Spleen (tissue), 7 donors: ENCODE data around the gene TBL1XR1.

ENCODE experiments used
- POLR2A ChIP-seq, 3 donors: fragments of 450-650 bp; IDR thresholded peaks; one replicate each; pipeline ENCODE4 v1.5.1; 2017; ENCODE audit warnings: antibody characterized with exemption in 3 of 3, mild to moderate bottlenecking in 1 of 3
- POLR2AphosphoS5 ChIP-seq, 3 donors: sonication (generic); formaldehyde crosslinking; IDR thresholded peaks; one replicate each; pipeline ENCODE4 v1.5.1; 2017; ENCODE audit warnings: antibody characterized with exemption in 3 of 3
- TF ChIP-seq, protein P1 (sequence below), 11 experiments: fragments of 200-600 bp in 7 of 11; fragments of 450-650 bp in 4 of 11; sonication (generic) in 4 of 11; IDR thresholded peaks in 8 of 11; conservative IDR thresholded peaks in 3 of 11; 1 replicate in 7 of 11; 2 replicates in 4 of 11; pipeline versions ENCODE4 v1.4.0 to v1.8.0; 2016 to 2021; ENCODE audit warnings: antibody characterized with exemption in 11 of 11, inconsistent platforms in 4 of 11, mild to moderate bottlenecking in 1 of 11
- donor health status: DM: no; HTN: no; CAD: no; lungs with moderate emphysema.
- donor health status: DM: no; HTN: no; CAD: no.
- donor health status: DM: no; HTN: no; CAD: no.

DNA sequence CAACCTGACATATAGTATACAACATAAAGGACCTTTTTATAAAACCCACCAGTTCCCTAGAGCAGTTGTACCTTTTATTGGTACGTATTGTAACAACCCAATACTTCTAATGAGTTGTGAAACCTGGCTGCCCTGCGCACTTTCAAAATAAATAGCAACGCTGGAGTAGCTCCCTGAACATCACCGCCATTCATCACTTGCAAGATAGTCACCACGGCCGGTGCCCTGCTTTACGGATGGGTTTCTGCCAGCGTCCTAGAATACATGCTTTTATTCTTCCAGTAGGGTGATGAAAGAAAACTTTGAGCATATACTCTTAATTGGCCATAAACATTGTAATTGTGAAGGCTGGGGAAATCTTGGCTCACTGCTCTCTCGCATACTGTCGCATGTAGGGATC, 220.7 kb downstream of the TBL1XR1 start:
- no peak for TF ChIP-seq POLR2A (IDR thresholded peaks at IDR 0.05)
- TF ChIP-seq, protein P1, sequence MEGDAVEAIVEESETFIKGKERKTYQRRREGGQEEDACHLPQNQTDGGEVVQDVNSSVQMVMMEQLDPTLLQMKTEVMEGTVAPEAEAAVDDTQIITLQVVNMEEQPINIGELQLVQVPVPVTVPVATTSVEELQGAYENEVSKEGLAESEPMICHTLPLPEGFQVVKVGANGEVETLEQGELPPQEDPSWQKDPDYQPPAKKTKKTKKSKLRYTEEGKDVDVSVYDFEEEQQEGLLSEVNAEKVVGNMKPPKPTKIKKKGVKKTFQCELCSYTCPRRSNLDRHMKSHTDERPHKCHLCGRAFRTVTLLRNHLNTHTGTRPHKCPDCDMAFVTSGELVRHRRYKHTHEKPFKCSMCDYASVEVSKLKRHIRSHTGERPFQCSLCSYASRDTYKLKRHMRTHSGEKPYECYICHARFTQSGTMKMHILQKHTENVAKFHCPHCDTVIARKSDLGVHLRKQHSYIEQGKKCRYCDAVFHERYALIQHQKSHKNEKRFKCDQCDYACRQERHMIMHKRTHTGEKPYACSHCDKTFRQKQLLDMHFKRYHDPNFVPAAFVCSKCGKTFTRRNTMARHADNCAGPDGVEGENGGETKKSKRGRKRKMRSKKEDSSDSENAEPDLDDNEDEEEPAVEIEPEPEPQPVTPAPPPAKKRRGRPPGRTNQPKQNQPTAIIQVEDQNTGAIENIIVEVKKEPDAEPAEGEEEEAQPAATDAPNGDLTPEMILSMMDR (IDR thresholded peaks at IDR 0.05 in 8 of 11, conservative IDR thresholded peaks at IDR 0.05 in 3 of 11) = no peak
- TF ChIP-seq POLR2AphosphoS5 (IDR thresholded peaks at IDR 0.05) = no peak
